GM21576 (cell line): Measurements from ENCODE around the gene SFTPB.
A peak's percentile ranks its signal among the peaks of the same experiment; 100 is the strongest.
"Not testable (repeated sequence)": the region's sequence is repeated elsewhere in the genome, so short reads cannot be mapped to it uniquely, and the experiment has no call there.

Experiments used
- ATAC-seq: cut with Tn5 transposase; IDR thresholded peaks from one replicate; pipeline ENCODE4 v1.9.1; 2021; ENCODE audit warnings: mild to moderate bottlenecking, moderate library complexity; ENCODE audit not compliant: unreplicated experiment

SFTPB gene

GRCh38 chr2:85659324-85659981 is 8.5 kb downstream of the SFTPB start:
- ATAC-seq: no peak

- ATAC-seq: not testable (repeated sequence)
Observed at GRCh38 chr2:85657399-85657798, 10.6 kb downstream of the SFTPB start.

GRCh38 chr2:85656468-85656867 is 11.5 kb downstream of the SFTPB start:
- ATAC-seq: no peak

- no peak for ATAC-seq
Observed at GRCh38 chr2:85655961-85656417, 12.0 kb downstream of the SFTPB start.

- ATAC-seq: no peak
Observed at GRCh38 chr2:85653996-85654395, 14.0 kb downstream of the SFTPB start.

- no peak for ATAC-seq
Observed at GRCh38 chr2:85652056-85652455, 15.9 kb downstream of the SFTPB start.

GRCh38 chr2:85651097-85651496 is 16.9 kb downstream of the SFTPB start:
- no peak for ATAC-seq

GRCh38 chr2:85650456-85650855 is 17.5 kb downstream of the SFTPB start:
- ATAC-seq: no peak

- ATAC-seq: no peak
Observed at GRCh38 chr2:85649201-85650190, 18.5 kb downstream of the SFTPB start.

- no peak for ATAC-seq
Observed at GRCh38 chr2:85648619-85649018, 19.4 kb downstream of the SFTPB start.

- peak; percentile 72 for ATAC-seq
Observed at GRCh38 chr2:85647823-85648526, 20.0 kb downstream of the SFTPB start.

- ATAC-seq: no peak
Observed at GRCh38 chr2:85646166-85646565, 21.8 kb downstream of the SFTPB start.

GRCh38 chr2:85644909-85645308 is 23.1 kb downstream of the SFTPB start:
- ATAC-seq: no peak

- ATAC-seq: no peak
Observed at GRCh38 chr2:85642725-85643124, 25.3 kb downstream of the SFTPB start.

GRCh38 chr2:85635636-85636035 is 32.4 kb downstream of the SFTPB start:
- ATAC-seq: no peak

- ATAC-seq: no peak
Observed at GRCh38 chr2:85635011-85635410, 33.0 kb downstream of the SFTPB start.

GRCh38 chr2:85631316-85631715 is 36.7 kb downstream of the SFTPB start:
- ATAC-seq: no peak

GRCh38 chr2:85628658-85629057 is 39.3 kb downstream of the SFTPB start:
- no peak for ATAC-seq

- ATAC-seq: no peak
Observed at GRCh38 chr2:85623991-85624390, 44.0 kb downstream of the SFTPB start.

- no peak for ATAC-seq
Observed at GRCh38 chr2:85621338-85621737, 46.7 kb downstream of the SFTPB start.

- ATAC-seq: no peak
Observed at GRCh38 chr2:85619617-85620016, 48.4 kb downstream of the SFTPB start.
